ENCODE data around the gene DIS3L2. TPM values are rescaled to one million over a fixed set of nuclear protein-coding genes. Genes with fewer than 3 reads are reported as not detected.
"Not testable (repeated sequence)": the region's sequence is repeated elsewhere in the genome, so short reads cannot be mapped to it uniquely, and the experiment has no call there.

The DIS3L2 gene
- total RNA-seq, 2 donors from 2014 or later = 33.5 to 35.5 TPM

- intact Hi-C loops (cut with DNase I, micrococcal nuclease) = no loop called here
- no peak for ATAC-seq
- DNase-seq = no peak
Observed at GRCh38 chr2:231941673-231942072, 19.8 kb upstream of the DIS3L2 start.

GRCh38 chr2:231942180-231942579 lies 19.3 kb upstream of the DIS3L2 start:
- DNase-seq (no peak), ATAC-seq (no peak)
- intact Hi-C loops (cut with DNase I, micrococcal nuclease) = no loop called here

GRCh38 chr2:231946241-231946814 lies 15.2 kb upstream of the DIS3L2 start:
- DNase-seq (no peak), ATAC-seq (no peak)
- intact Hi-C loops (cut with DNase I, micrococcal nuclease) = no loop called here

GRCh38 chr2:231947112-231947511 lies 14.4 kb upstream of the DIS3L2 start:
- intact Hi-C loops (cut with DNase I, micrococcal nuclease); ATAC-seq; DNase-seq: not testable (repeated sequence)

DNA sequence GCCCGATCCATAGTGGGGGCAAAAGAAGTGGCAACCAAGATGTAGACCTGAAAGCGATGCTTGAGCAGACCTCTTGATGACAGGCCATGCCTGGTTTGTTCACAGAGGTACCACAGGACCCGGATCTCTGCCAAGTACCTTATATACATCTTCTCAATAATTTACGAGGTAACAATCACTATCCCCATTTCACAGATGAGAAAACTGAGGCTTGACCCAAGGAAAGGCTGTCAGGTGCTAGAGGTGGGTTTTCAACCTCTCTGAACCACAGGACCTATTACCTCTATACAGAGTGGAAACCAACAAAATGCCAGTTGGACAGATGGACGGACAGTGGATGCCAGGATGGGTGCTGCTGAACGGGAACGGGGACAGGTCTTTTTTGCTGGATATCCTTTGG lies 13.8 kb upstream of the DIS3L2 start:
- intact Hi-C loops (cut with DNase I, micrococcal nuclease) = no loop called here
- ATAC-seq (no peak), DNase-seq (no peak)

GRCh38 chr2:231951452-231952035 lies 10.0 kb upstream of the DIS3L2 start:
- DNase-seq = no peak
- no peak for ATAC-seq
- intact Hi-C loops (cut with DNase I, micrococcal nuclease) = no loop called here

- ATAC-seq (no peak), DNase-seq (no peak)
- intact Hi-C loops (cut with DNase I, micrococcal nuclease) = no loop called here
Observed at GRCh38 chr2:231955758-231956472, 5.6 kb upstream of the DIS3L2 start.

DNA sequence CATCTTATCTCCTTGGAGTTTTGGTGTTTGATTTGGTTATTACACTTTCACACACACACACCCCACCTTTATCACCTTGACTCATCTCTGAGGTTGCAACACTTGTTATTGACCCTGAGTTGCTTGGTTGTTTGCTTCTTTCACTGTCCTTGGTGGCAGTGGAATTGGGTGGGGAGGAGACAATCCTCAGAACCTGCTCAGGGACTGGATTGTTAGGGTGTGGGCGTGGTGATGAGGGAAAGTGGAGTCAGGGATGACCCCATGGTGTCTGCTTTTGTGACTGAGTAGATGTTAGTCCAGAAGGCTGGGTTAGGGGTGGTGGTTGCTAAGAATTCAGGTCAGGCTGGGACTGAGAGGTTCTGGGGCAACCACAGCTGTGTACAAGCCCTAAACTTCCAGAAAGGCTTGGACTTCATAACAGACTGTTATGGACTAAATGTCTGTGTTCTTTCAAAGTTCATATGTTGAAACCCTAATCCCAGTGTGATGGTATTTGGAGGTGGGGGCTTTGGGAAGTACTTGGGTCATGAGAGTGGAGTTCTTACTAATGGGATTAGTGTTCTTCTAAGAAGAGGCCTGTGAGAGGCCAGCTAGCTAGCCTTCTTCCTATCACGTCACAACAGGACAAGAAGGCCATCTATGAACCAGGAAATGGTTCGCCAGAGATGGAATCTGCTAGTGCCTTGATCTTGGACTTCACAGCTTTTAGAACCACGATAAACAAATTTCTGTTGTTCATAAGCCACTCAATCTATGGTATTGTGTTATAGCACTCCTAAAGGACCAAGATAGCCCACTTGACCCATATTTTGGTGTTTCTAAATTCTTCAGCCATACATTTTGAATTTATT lies 3.4 kb upstream of the DIS3L2 start:
- no peak for DNase-seq
- intact Hi-C loops (cut with DNase I, micrococcal nuclease) = no loop called here
- peak; percentile 26 for ATAC-seq

DNA sequence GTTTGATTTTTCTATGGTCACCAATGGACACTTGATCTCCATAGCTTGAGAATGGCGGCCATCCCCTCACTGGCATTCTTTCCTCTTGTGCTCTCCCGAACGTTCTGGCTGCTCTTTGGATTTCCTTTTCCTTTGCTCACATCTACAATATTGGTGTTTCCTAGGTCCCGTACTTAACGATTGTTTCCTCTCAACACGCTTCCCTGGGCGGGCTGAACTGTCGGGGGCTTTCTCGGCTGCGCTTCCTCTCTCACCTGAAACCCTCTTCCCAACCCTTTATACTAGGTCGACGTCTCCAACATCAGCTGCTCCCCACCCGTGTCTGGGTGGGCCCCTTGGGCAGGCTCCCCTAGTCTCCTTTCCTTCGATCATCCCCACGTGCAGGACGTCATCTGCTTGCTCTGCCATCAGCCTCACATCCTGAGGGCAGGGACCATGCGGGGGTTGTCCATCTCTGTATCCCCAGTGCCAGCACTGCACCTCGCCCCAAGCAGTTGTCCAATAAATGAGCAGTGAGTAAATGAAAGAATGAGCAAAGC lies 634 bp upstream of the DIS3L2 start:
- ATAC-seq (no peak), DNase-seq (no peak)
- intact Hi-C loops (cut with DNase I, micrococcal nuclease) = no loop called here

GRCh38 chr2:231965102-231965501 lies 3.6 kb downstream of the DIS3L2 start:
- DNase-seq = no peak
- intact Hi-C loops (cut with DNase I, micrococcal nuclease) = no loop called here
- ATAC-seq = no peak

DNA sequence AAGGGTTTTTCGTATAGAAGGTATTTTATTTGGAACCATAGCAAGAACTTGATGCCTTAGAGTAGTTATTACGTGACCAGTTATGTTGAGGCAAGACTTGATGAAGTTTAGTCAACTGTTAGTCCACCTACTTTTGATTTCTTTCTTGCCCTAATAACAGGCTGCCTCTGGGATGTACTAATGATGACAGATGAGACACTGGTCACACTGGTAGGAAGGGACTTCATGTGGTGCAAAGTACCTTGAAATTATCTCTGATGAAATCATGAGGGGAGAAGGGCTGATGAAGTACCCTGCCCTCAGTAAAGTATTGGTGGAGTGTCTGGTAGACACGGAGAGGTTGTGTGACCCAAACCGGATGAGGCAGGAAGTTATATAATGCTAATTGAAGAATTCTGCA lies 5.4 kb downstream of the DIS3L2 start:
- DNase-seq = no peak
- intact Hi-C loops (cut with DNase I, micrococcal nuclease) = no loop called here
- no peak for ATAC-seq

DNA sequence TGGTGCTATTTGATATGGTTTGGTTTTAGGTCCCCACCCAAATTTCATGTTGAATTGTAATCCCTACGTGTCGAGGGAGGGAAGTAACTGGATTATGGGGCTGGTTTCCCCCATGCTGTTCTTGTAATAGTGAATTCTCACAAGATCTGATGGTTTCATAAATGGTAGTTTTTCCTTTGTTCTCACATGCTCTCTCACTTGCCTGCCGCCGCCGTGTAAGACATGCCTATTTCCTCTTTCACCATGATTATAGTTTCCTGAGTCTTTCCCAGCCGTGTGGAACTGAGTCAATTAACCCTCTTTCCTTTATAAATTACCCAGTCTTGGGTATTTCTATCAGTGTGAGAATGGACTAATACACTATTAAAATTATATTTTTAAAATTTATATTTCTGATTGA lies 7.3 kb downstream of the DIS3L2 start:
- DNase-seq (no peak), ATAC-seq (no peak)
- intact Hi-C loops (cut with DNase I, micrococcal nuclease) = no loop called here

GRCh38 chr2:231970461-231970860 lies 8.9 kb downstream of the DIS3L2 start:
- ATAC-seq (no peak), DNase-seq (no peak)
- intact Hi-C loops (cut with DNase I, micrococcal nuclease) = no loop called here

- no peak for ATAC-seq
- DNase-seq = no peak
- intact Hi-C loops (cut with DNase I, micrococcal nuclease) = no loop called here
Observed at GRCh38 chr2:231975001-231975400, 13.5 kb downstream of the DIS3L2 start.

DNA sequence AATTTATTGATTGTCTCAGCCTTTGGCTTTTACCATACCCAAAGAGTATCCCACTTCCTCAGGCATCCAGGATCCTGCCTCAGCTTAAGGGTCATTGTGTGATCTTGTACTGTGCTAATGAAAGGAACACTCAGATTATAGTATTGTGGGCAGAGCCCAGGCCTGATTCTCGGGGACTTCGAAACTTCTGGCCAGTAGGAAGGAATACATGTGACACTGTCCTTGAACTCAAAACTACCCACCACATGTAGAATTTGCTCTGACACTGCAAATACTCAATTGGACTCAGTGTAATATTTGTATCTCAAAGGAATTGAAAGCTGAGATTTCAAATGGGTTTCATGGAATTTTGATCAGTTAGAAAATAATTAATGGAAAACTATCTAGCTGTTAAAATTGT lies 15.9 kb downstream of the DIS3L2 start:
- DNase-seq (no peak), ATAC-seq (no peak)
- intact Hi-C loops (cut with DNase I, micrococcal nuclease) = no loop called here

- intact Hi-C loops (cut with DNase I, micrococcal nuclease) = no loop called here
- ATAC-seq = no peak
- no peak for DNase-seq
Observed at GRCh38 chr2:231984992-231985391, 23.5 kb downstream of the DIS3L2 start.

DNA sequence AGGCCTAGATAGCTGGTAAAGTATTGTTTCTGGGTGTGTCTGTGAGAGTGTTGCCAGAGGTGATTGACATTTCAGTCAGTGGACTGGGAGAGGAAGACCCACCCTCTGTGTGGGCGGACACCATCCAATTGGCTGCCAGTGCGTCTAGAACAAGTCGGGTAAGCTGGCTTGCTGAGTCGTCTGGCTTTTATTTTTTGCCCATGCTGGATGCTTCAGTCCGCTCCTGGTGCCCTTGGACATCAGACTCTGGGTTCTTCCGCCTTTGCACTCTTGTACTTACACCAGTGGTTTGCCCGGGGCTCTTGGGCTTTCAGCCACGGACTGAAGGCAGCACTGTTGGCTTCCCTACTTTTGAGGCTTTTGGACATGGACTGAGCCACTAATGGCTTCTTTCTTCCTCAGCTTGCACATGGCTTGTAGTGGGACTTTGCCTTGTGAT lies 24.3 kb downstream of the DIS3L2 start:
- no peak for ATAC-seq
- intact Hi-C loops (cut with DNase I, micrococcal nuclease) = no loop called here
- DNase-seq = no peak

GRCh38 chr2:231987124-231987727 lies 25.7 kb downstream of the DIS3L2 start:
- intact Hi-C loops (cut with DNase I, micrococcal nuclease) = no loop called here
- DNase-seq (no peak), ATAC-seq (no peak)
